Measurements from ENCODE around the gene CBLN3.

DNA sequence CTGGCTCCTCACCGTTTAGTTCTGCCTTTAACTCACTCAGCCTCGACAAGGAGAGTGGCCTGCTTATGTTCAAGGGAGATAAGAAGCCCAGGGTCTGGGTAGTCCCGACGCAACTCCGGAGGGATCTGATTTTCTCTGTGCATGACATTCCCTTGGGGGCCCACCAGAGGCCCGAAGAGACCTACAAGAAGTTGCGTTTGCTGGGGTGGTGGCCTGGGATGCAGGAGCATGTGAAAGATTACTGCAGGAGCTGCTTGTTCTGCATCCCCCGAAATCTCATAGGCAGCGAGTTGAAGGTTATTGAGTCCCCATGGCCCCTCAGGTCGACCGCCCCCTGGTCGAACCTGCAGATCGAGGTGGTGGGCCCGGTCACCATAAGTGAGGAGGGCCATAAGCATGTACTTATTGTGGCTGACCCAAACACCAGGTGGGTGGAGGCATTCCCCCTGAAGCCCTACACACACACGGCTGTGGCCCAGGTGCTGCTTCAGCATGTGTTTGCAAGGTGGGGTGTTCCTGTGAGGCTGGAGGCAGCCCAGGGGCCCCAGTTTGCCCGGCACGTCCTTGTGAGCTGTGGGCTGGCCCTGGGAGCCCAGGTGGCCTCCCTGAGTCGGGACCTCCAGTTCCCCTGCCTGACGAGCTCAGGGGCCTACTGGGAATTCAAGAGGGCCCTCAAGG, 13.1 kb downstream of the CBLN3 start:
- TF ChIP-seq, protein P1, sequence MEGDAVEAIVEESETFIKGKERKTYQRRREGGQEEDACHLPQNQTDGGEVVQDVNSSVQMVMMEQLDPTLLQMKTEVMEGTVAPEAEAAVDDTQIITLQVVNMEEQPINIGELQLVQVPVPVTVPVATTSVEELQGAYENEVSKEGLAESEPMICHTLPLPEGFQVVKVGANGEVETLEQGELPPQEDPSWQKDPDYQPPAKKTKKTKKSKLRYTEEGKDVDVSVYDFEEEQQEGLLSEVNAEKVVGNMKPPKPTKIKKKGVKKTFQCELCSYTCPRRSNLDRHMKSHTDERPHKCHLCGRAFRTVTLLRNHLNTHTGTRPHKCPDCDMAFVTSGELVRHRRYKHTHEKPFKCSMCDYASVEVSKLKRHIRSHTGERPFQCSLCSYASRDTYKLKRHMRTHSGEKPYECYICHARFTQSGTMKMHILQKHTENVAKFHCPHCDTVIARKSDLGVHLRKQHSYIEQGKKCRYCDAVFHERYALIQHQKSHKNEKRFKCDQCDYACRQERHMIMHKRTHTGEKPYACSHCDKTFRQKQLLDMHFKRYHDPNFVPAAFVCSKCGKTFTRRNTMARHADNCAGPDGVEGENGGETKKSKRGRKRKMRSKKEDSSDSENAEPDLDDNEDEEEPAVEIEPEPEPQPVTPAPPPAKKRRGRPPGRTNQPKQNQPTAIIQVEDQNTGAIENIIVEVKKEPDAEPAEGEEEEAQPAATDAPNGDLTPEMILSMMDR (IDR thresholded peaks at IDR 0.05; ENCODE audit: borderline replicate concordance, extremely low read depth, low read length, poor library complexity, severe bottlenecking): no peak
- no peak for TF ChIP-seq EZH2 (IDR thresholded peaks at IDR 0.05; ENCODE audit: borderline replicate concordance, low read depth, low read length, severe bottlenecking)

Data from DND-41 (cell line).